CD8-positive, alpha-beta memory T cell (primary cell): Measurements from ENCODE around the gene ANKRD36B. TPM values are rescaled to one million over a fixed set of nuclear protein-coding genes. Genes with fewer than 3 reads are reported as not detected.
"Not testable (repeated sequence)": the region's sequence is repeated elsewhere in the genome, so short reads cannot be mapped to it uniquely, and the experiment has no call there.

Source experiments
- CTCF ChIA-PET: fragments of 350-600 bp; sonication (Branson Sonifier 250); formaldehyde crosslinking; loops from one replicate; lab custom pipeline; 2021; ENCODE audit warnings: antibody characterized with exemption; lab: Charles Lee
- POLR2A ChIA-PET: fragments of 350-600 bp; sonication (Branson Sonifier 250); formaldehyde crosslinking; loops from one replicate; lab custom pipeline; 2021; ENCODE audit warnings: antibody characterized with exemption; lab: Charles Lee
- DNase-seq, 5 donors: peaks; one replicate each; pipeline versions ENCODE4 v3.0.0 to v3.0.0-alpha.2; 2020 to 2022; ENCODE audit warnings: mixed read lengths in 1 of 5
- H3K27ac ChIP-seq: one replicate; pipeline ENCODE4 v1.7.0; 2013; ENCODE audit warnings: low read depth, mild to moderate bottlenecking, low read length, moderate library complexity
- H3K27me3 ChIP-seq: 2 replicates; pipeline ENCODE4 v1.7.0; 2013; ENCODE audit warnings: low read length, mild to moderate bottlenecking; ENCODE audit not compliant: insufficient read depth, poor library complexity, severe bottlenecking
- H3K36me3 ChIP-seq: 2 replicates; pipeline ENCODE4 v1.7.0; 2013; ENCODE audit warnings: mild to moderate bottlenecking, low read length, moderate library complexity; ENCODE audit not compliant: insufficient read depth
- H3K4me1 ChIP-seq: 2 replicates; pipeline ENCODE4 v1.7.0; 2013; ENCODE audit warnings: mild to moderate bottlenecking, low read length, moderate library complexity; ENCODE audit not compliant: insufficient read depth
- H3K4me3 ChIP-seq: 2 replicates; pipeline ENCODE4 v1.7.0; 2013; ENCODE audit warnings: mild to moderate bottlenecking, low read length
- H3K9me3 ChIP-seq: 2 replicates; pipeline ENCODE4 v1.7.0; 2013; ENCODE audit warnings: mild to moderate bottlenecking, low read length
- H3K27ac Mint-ChIP-seq, 8 donors: one replicate each; pipeline ENCODE4 v1.8.0; 2020 to 2021; ENCODE audit warnings: mixed read lengths in 8 of 8, mild to moderate bottlenecking in 6 of 8, inconsistent platforms in 3 of 8, moderate library complexity in 3 of 8
- H3K27me3 Mint-ChIP-seq, 2 donors: one replicate each; pipeline ENCODE4 v1.8.0; 2020 to 2021; ENCODE audit warnings: mixed read lengths in 2 of 2, mild to moderate bottlenecking in 1 of 2, moderate library complexity in 1 of 2
- H3K36me3 Mint-ChIP-seq, 3 donors: one replicate each; pipeline ENCODE4 v1.8.0; 2020 to 2021; ENCODE audit warnings: mixed read lengths in 3 of 3, inconsistent platforms in 1 of 3, mild to moderate bottlenecking in 1 of 3
- H3K4me1 Mint-ChIP-seq, 3 donors: one replicate each; pipeline ENCODE4 v1.8.0; 2020 to 2021; ENCODE audit warnings: mixed read lengths in 3 of 3, inconsistent platforms in 1 of 3, mild to moderate bottlenecking in 1 of 3
- H3K4me3 Mint-ChIP-seq, 7 donors: one replicate each; pipeline ENCODE4 v1.8.0; 2020 to 2021; ENCODE audit warnings: mixed read lengths in 7 of 7, mild to moderate bottlenecking in 6 of 7, moderate library complexity in 4 of 7, inconsistent platforms in 2 of 7
- H3K9me3 Mint-ChIP-seq, 5 donors: one replicate each; pipeline ENCODE4 v1.8.0; 2020 to 2022; ENCODE audit warnings: mixed read lengths in 5 of 5, mild to moderate bottlenecking in 3 of 5, moderate library complexity in 2 of 5, inconsistent platforms in 1 of 5
- polyA plus RNA-seq: library from polyadenylated mRNA; unstranded; fragments of 300-500 nt; fragmentation: Illumina TruSeq; gene quantifications from one replicate; pipeline ENCODE4 v1.2.3, GENCODE V29; 2021
- total RNA-seq, 2 experiments: library from RNA; stranded (reverse); gene quantifications; one replicate each; pipeline ENCODE4 v1.2.3, GENCODE V29; 2021

ANKRD36B gene
- 10 to 100 TPM; 20.1 to 24.0 TPM for total RNA-seq
- 21.7 TPM for polyA plus RNA-seq

GRCh38 chr2:97589598-97590510, at the start of gene ANKRD36B:
Gene ANKRD36B, minus strand, starts transcription at chr2:97589877. Its CDS starts 192 bp downstream, at chr2:97589685.
- H3K4me3 ChIP-seq = peak within 1 kb of the TSS; percentile 74
- H3K9me3 Mint-ChIP-seq, H3K27me3 ChIP-seq, H3K27me3 Mint-ChIP-seq, H3K4me1 ChIP-seq, H3K36me3 Mint-ChIP-seq, H3K36me3 ChIP-seq, H3K9me3 ChIP-seq: not testable (repeated sequence)
- Mint-ChIP-seq H3K4me3 (peak within 1 kb of the TSS; percentile 97 to 100 (median 98)), H3K4me1 (peaks cover 5 to 10% (median 10%) of the 10 kb centered on the region in 3 donors), H3K27ac (peak within 1 kb of the TSS; percentile 94 to 99 (median 98))
- peak; percentile 37 to 82 (median 76) for DNase-seq
- peak within 1 kb of the TSS; percentile 78 for H3K27ac ChIP-seq
- ChIA-PET POLR2A (interaction anchor here (1.2 to 2.5 kb wide), 3 partner anchors 56 to 109 kb away, joined by 5 to 13 read pairs (median 8); partner anchors contain the start of genes ACTR1B and COX5B), CTCF (interaction anchor here (0.6 to 2.9 kb wide), 19 partner anchors 54 to 202 kb away, joined by 3 to 78 read pairs (median 4); partner anchors contain the start of genes ACTR1B, C2orf92, COX5B and ZAP70)

- H3K9me3 ChIP-seq, DNase-seq, H3K4me1 Mint-ChIP-seq, H3K27me3 ChIP-seq, H3K4me1 ChIP-seq, H3K9me3 Mint-ChIP-seq, H3K4me3 ChIP-seq, H3K27ac Mint-ChIP-seq, CTCF ChIA-PET, H3K27ac ChIP-seq, H3K36me3 ChIP-seq, POLR2A ChIA-PET, H3K36me3 Mint-ChIP-seq, H3K4me3 Mint-ChIP-seq: not testable (repeated sequence)
- H3K27me3 Mint-ChIP-seq = peaks cover 4 to 11% of the 10 kb centered on the region in 2 donors
These were observed 36.4 kb upstream of the ANKRD36B start for GRCh38 chr2:97626049-97626430.

DNA sequence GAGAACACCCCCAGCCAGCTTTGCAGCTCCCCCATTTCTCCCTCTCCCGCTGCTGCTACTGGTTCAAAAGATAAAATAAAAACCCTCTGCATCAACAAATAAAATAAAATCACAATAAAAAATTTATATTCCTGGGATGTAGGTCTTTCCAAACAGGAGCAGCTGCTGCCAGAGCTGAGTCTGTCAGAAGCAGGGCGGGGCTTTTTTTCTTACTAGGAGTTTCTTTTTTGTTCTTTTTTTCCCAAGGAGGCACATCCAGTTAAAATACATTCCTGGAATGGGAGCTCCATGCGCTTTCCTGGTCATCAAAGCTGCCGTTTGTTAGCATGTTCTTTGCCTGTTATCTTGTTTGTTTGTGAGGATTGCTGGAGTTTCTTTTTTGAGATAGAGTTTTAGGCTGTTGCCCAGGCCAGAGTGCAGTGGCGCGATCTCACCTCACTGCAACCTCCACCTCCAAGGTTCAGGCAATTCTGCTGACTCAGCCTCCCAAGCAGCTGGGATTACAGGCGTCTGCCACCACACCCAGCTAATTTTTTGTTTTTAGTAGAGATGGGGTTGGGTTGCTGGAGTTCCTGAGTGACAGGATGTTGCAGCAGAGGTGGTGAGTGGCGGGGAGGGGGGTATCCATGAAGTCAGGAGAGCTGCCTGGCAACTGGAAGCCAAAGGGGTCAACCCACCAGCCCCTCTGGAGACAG, 35.8 kb upstream of the ANKRD36B start:
- H3K4me1 ChIP-seq, H3K4me3 ChIP-seq, H3K27me3 ChIP-seq, H3K27me3 Mint-ChIP-seq, DNase-seq, CTCF ChIA-PET, H3K36me3 Mint-ChIP-seq, POLR2A ChIA-PET, H3K4me3 Mint-ChIP-seq, H3K27ac ChIP-seq, H3K36me3 ChIP-seq, H3K4me1 Mint-ChIP-seq, H3K9me3 Mint-ChIP-seq, H3K27ac Mint-ChIP-seq, H3K9me3 ChIP-seq: not testable (repeated sequence)

DNA sequence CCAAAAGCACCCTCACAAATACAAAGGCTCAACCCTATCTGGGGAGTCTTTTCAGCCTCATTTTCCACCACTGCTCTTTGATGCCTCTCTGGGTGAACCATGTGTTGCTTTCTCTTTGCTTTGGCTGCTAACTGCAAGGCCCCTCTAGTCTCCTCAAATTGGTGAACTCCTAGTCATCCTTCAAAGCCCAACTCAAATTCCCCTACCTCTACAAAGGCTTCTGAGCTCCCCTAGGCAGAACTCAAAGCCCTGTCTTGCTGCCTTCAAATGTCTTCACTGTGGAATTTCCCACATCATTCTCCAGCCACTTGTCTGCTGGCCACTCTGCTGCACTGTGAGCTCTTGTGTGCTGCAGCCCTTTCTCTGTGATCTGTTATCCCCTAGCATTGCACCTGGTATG, 33.3 kb upstream of the ANKRD36B start:
- H3K9me3 Mint-ChIP-seq, H3K4me1 Mint-ChIP-seq, POLR2A ChIA-PET, H3K27me3 ChIP-seq, DNase-seq, CTCF ChIA-PET, H3K4me1 ChIP-seq, H3K36me3 ChIP-seq, H3K36me3 Mint-ChIP-seq, H3K4me3 ChIP-seq, H3K9me3 ChIP-seq, H3K27me3 Mint-ChIP-seq, H3K27ac ChIP-seq, H3K4me3 Mint-ChIP-seq: not testable (repeated sequence)
- H3K27ac Mint-ChIP-seq = peak overlapping the region in 1 of 8 donors; percentile 19

DNA sequence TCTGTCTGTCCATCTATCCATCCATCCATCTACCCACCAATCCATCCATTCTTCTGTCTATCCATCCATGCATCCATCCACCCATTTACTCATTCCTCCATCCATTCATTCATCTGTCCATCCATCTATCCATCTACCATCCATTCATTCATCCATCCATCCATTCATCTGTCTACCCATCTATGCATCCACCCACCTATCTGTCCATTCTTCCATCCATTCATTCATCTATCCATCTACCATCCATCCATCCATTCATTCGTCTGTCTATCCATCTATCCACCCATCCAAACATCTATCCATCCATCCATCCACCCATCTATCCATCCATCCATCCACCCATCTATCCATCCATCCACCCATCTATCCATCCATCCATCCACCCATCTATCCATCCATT, 30.8 kb upstream of the ANKRD36B start:
- H3K27me3 Mint-ChIP-seq, H3K36me3 ChIP-seq, H3K9me3 ChIP-seq, POLR2A ChIA-PET, DNase-seq, H3K36me3 Mint-ChIP-seq, CTCF ChIA-PET, H3K4me3 Mint-ChIP-seq, H3K4me3 ChIP-seq, H3K27me3 ChIP-seq, H3K9me3 Mint-ChIP-seq, H3K4me1 Mint-ChIP-seq, H3K4me1 ChIP-seq, H3K27ac ChIP-seq: not testable (repeated sequence)
- H3K27ac Mint-ChIP-seq = peak overlapping the region in 1 of 8 donors; percentile 40

DNA sequence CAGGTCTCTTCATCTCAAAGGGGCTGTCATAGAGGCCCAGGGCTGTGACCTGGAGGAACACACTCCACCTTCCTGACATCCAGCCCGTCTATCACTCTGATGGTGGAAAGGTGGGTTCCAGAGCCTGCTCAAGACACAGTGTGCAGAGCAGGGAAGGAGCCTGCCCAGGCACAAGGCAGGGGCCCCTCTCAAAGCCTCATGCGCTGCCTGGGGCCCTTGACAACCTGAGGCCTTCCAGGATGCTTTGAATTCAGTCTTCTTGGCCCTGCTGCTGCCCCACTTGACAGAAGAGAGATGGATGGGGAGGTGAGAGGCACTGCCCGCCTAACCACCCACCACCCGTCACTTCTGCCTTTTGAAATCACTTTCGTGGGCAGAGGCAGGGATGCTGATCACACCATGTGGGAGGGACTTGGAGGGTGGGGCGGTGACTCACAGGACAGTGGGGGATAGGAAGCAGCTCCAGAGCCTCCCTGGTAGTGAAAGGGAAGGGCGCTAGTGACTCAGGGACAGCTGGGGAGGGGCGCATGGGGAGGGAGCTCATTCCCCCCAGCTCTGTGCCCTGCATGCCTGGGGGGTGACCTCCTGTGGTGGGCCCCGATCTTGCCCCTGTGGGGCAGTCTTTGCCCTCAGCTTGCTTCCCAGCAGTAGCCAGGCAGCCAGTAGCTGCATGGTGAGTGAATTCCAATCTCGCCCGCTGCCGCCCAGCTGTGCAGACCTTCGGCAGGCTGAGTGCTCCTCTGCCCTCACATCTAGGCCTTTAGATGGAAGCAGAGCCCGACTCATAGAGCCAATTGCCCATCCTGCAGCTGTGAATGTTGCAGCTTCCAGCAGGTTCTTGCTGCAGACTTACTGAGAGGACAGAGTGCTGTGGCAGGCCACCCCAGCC, 29.5 kb upstream of the ANKRD36B start:
- CTCF ChIA-PET, H3K4me1 Mint-ChIP-seq, H3K27ac Mint-ChIP-seq, H3K9me3 ChIP-seq, H3K27me3 ChIP-seq, H3K27me3 Mint-ChIP-seq, POLR2A ChIA-PET, H3K4me1 ChIP-seq, H3K9me3 Mint-ChIP-seq, DNase-seq, H3K4me3 Mint-ChIP-seq, H3K36me3 Mint-ChIP-seq, H3K4me3 ChIP-seq, H3K27ac ChIP-seq, H3K36me3 ChIP-seq: not testable (repeated sequence)

DNA sequence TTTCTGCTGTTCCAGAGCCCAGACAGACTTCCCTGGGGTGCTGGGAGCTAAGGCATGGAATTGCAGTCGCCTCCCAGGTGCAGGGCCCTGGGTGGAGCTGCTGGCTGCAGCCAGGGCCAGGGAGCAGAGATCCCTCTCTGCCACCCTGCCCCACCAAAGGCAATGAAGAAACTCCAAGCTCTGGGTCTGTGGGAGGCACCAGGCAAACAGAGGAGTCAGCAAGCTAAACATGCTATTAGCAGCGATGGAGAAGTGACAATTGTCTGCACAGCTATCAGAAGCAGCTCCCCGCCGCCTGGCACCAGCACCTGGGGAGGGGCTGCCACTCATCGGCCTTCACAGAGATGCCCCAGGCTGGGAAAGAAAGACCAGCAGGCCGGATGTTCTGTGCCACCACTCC, 28.2 kb upstream of the ANKRD36B start:
- Mint-ChIP-seq H3K9me3 (no peaks in the 10 kb centered on the region), H3K4me1 (no peaks in the 10 kb centered on the region), H3K27ac (no peak overlapping the region), H3K36me3 (no peaks in the 10 kb centered on the region), H3K27me3 (peaks cover 0 to 2% of the 10 kb centered on the region in 2 donors), H3K4me3 (no peak overlapping the region)
- Histone ChIP-seq H3K36me3 (no peaks in the 10 kb centered on the region), H3K4me3 (no peak overlapping the region), H3K4me1 (no peaks in the 10 kb centered on the region), H3K27ac (no peak overlapping the region), H3K27me3 (no peaks in the 10 kb centered on the region), H3K9me3 (no peaks in the 10 kb centered on the region)
- POLR2A ChIA-PET = no interaction called here
- no peak for DNase-seq
- CTCF ChIA-PET = no interaction called here
